ENCODE data around the gene ARL5B.

The ARL5B gene

DNA sequence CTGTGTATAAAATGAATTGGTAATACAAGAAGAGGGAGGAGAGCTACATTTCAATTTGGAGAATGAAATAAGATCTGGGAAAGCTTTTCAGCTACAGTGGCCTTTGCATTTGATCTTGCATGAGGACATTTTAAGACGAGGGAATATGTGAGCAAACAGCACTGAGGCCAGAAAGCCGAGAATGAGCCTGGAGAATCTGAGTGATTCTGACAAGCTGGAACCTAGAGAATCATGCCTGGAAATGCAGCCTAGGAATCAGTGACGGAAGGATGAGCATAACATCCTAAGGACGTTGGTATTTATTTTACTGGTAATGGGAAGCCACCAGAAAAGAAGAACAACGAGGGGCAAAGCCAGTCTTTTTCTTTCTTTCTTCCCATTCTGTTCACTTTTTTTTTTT is 44.3 kb downstream of the ARL5B start:
- DNase-seq (ENCODE audit: low read depth): no peak

DNA sequence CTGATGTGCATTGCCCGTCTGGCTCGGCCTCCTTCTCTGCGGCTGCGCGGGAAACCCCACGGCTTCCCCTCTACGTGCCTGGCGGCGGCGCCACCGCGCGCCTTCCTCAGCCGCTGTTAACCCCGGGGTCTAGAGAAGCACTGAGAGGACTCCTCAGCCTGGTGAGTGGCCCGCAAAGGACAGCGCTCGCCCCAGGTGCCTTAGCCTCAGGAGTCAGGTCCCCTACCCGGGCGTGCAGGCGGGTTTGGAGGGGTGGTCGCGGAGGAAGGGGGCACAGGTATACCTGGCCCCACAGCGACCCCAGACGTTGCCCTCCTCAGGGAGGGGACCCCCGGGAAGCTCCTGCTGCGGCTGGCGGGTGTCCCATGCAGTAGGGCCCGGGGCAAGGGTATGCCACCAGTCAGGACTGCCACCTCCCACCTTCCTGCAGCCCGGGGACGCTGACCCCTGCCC is 51.0 kb downstream of the ARL5B start:
- no peak for DNase-seq (ENCODE audit: low read depth)

GRCh38 chr10:18713077-18713476 is 53.8 kb downstream of the ARL5B start:
- DNase-seq (ENCODE audit: low read depth): no peak

GRCh38 chr10:18718991-18719390 is 59.8 kb downstream of the ARL5B start:
- no peak for DNase-seq (ENCODE audit: low read depth)

DNA sequence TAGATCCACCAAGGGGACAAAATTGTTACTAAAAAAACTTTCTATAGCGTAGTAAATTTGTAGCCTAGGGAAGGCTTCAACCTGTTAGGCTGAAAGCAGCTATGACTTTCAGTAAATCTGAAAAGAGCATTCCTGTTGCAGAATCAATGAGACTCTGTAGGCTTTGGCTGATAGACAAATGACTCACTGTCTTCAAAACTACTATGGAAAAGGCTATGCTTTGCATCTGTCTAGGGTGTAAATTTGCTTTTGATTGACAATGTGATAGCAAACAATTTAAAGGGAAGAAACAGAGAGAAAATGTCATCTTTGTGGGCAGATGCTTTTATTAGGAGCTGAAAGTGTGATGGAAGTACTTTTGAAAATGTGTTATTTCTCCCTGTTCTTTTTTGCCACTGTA is 60.6 kb downstream of the ARL5B start:
- no peak for DNase-seq (ENCODE audit: low read depth)

DNA sequence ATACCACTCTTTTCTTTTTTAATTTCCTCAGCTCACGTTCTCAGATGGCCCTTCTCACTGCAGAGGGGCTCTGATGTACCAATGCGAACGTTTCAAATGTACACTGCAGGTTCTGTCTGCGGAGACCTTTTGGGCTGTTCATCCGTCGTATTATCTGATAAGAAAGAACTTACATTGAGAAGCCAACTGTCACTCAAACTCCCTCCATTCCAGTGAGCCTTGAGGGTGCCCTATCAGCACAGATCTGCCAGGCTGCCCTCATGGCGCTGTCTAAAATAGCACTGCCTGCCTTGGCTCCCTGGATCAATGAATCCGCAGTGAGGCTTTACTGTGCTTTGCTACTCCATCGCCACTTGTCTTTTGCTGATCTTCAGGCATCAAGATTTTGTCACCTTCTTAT is 61.8 kb downstream of the ARL5B start:
- no peak for DNase-seq (ENCODE audit: low read depth)

DNA sequence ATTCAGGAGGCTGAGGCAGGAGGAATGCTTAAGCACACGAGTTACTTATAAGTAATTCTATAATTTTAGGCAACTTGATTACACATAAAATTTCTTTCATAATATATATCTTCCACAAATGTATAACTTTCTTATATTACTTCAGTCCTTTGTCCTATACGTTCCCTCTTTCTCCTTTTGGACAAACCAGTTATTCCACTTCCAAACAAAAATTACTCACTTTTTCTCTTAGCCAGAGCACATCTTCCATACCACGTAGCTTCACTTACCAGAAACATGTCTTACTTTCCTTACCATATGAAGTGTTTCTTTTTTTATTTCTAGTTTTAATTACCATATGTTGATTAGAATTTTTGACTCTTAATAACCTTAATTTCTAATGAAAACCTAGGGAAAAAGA is 64.6 kb downstream of the ARL5B start:
- no peak for DNase-seq (ENCODE audit: low read depth)

Data from activated gamma-delta T cell treated with anti-CD3 and anti-CD28 coated beads, Interleukin-2, amount 50 U/mL, for 16 hours (primary cell).